HepG2 (cell line): ENCODE data around the gene TBC1D16. TPM values are rescaled to one million over a fixed set of nuclear protein-coding genes. Genes with fewer than 3 reads are reported as not detected.

ENCODE experiments used
- ATAC-seq: fragments of 200-7000 bp; cut with Tn5 transposase; 3 replicates; pipeline ENCODE4 v1.9.1; 2020; ENCODE audit warnings: mild to moderate bottlenecking, moderate library complexity
- BruUV-seq: library from RNA; stranded (reverse); fragments of 400-500 nt; replicated peaks from 2 replicates; lab custom pipeline; 2021; lab: Mats Ljungman, UMichigan
- CTCF ChIA-PET: fragments of 300-600 bp; formaldehyde crosslinking; extraction: SDS; loops from one replicate; lab custom pipeline; 2021; ENCODE audit warnings: low total read pairs, inconsistent platforms, low intra/inter-chr PET ratio; lab: Yijun Ruan, JAX
- POLR2A ChIA-PET: fragments of 350-600 bp; sonication (Branson Sonifier 250); formaldehyde crosslinking; loops from one replicate; lab custom pipeline; 2020; ENCODE audit warnings: antibody characterized with exemption, inconsistent platforms; lab: Yijun Ruan, JAX
- DNase-seq: peaks from one replicate; pipeline ENCODE4 v3.0.0-alpha.2; 2015; ENCODE audit warnings: low spot score
- FAIRE-seq: peaks from 3 replicates; lab custom pipeline; 2011; peaks lifted over from hg19 to GRCh38; lab: Jason Lieb, UNC
- H2AFZ ChIP-seq: one replicate; pipeline ENCODE4 v1.6.1; 2011; ENCODE audit warnings: low read length, inconsistent platforms
- H3K27ac ChIP-seq: fragments of 300-600 bp; 3 replicates; pipeline ENCODE4 v1.8.0; 2011; ENCODE audit warnings: mixed run types, mild to moderate bottlenecking, mixed read lengths, low read length, inconsistent platforms; ENCODE audit not compliant: insufficient read depth; ENCODE audit errors: extremely low read length
- H3K27me3 ChIP-seq, 2 experiments: fragments of 200-600 bp in 1 of 2; 2 replicates in 1 of 2; 3 replicates in 1 of 2; pipeline versions ENCODE4 v1.6.0 to v1.8.0; 2011; ENCODE audit warnings: low read length in 2 of 2, mild to moderate bottlenecking in 2 of 2, moderate library complexity in 2 of 2, inconsistent platforms in 1 of 2; ENCODE audit not compliant: insufficient read depth in 2 of 2, control insufficient read depth in 1 of 2
- H3K36me3 ChIP-seq, 2 experiments: fragments of 200-600 bp in 1 of 2; replicated peaks in 1 of 2; 2 replicates in 1 of 2; 3 replicates in 1 of 2; pipeline versions ENCODE4 v1.5.1 to v1.8.0; 2011; ENCODE audit warnings: low read length in 2 of 2, inconsistent platforms in 1 of 2; ENCODE audit not compliant: insufficient read depth in 2 of 2, control insufficient read depth in 1 of 2
- H3K4me1 ChIP-seq: 2 replicates; pipeline ENCODE4 v1.5.1; 2012; ENCODE audit warnings: low read length, inconsistent platforms; ENCODE audit not compliant: insufficient read depth
- H3K4me2 ChIP-seq: 2 replicates; pipeline ENCODE4 v1.6.0; 2011; ENCODE audit warnings: low read depth, low read length, inconsistent platforms
- H3K4me3 ChIP-seq, 3 experiments: fragments of 200-600 bp in 1 of 3; sonication (generic), shearing (Covaris generic) in 1 of 3; replicated peaks in 1 of 3; 2 replicates each; pipeline ENCODE4 v1.5.1; 2011 to 2016; ENCODE audit warnings: low read length in 3 of 3, inconsistent platforms in 2 of 3, low read depth in 2 of 3, mild to moderate bottlenecking in 2 of 3, control low read depth in 1 of 3, mixed read lengths in 1 of 3; ENCODE audit not compliant: insufficient read depth in 1 of 3
- H3K79me2 ChIP-seq: one replicate; pipeline ENCODE4 v1.6.1; 2011; ENCODE audit warnings: low read length, inconsistent platforms; ENCODE audit not compliant: insufficient read depth
- H3K9ac ChIP-seq: 2 replicates; pipeline ENCODE4 v1.6.0; 2011; ENCODE audit warnings: mild to moderate bottlenecking, low read depth, low read length, inconsistent platforms; ENCODE audit not compliant: insufficient read depth
- H3K9me3 ChIP-seq: 2 replicates; pipeline ENCODE4 v1.5.1; 2012; ENCODE audit warnings: mild to moderate bottlenecking, low read length
- H4K20me1 ChIP-seq: 2 replicates; pipeline ENCODE4 v1.6.0; 2011; ENCODE audit warnings: inconsistent platforms, mild to moderate bottlenecking, low read length, moderate library complexity; ENCODE audit not compliant: insufficient read depth
- E2F5 ChIP-seq: sonication (generic); formaldehyde crosslinking; conservative IDR thresholded peaks from 2 replicates; pipeline ENCODE4 v1.4.0; 2020; ENCODE audit warnings: missing genetic modification reagents
- MEF2D ChIP-seq: sonication (generic); formaldehyde crosslinking; IDR thresholded peaks from 2 replicates; pipeline ENCODE4 v1.5.1; 2020; ENCODE audit warnings: mild to moderate bottlenecking, missing genetic modification reagents
- NCOA1 ChIP-seq: sonication (generic); formaldehyde crosslinking; IDR thresholded peaks from 2 replicates; pipeline ENCODE4 v1.9.0; 2021; ENCODE audit warnings: missing genetic modification reagents
- NFE2 ChIP-seq: sonication (generic); formaldehyde crosslinking; IDR thresholded peaks from 2 replicates; pipeline ENCODE4 v1.4.0; 2020; ENCODE audit warnings: missing genetic modification reagents
- SAFB2 ChIP-seq: sonication (generic); formaldehyde crosslinking; IDR thresholded peaks from 2 replicates; pipeline ENCODE4 v1.5.1; 2020; ENCODE audit warnings: missing genetic modification reagents, low read depth, mild to moderate bottlenecking, borderline replicate concordance
- SOX5 ChIP-seq: IDR thresholded peaks from 2 replicates; pipeline ENCODE4 v1.6.1; 2016; ENCODE audit warnings: borderline replicate concordance
- TOPORS ChIP-seq: sonication (generic); formaldehyde crosslinking; IDR thresholded peaks from 2 replicates; pipeline ENCODE4 v1.8.0; 2023; ENCODE audit warnings: mild to moderate bottlenecking, missing genetic modification reagents
- ZHX1 ChIP-seq: sonication (generic); formaldehyde crosslinking; IDR thresholded peaks from 2 replicates; pipeline ENCODE4 v1.8.1; 2022; ENCODE audit warnings: low read depth, mild to moderate bottlenecking, missing genetic modification reagents
- ZNF333 ChIP-seq: sonication (generic); formaldehyde crosslinking; IDR thresholded peaks from 2 replicates; pipeline ENCODE4 v1.4.0; 2020; ENCODE audit warnings: mild to moderate bottlenecking, missing genetic modification reagents, borderline replicate concordance
- ZNF343 ChIP-seq: sonication (generic); formaldehyde crosslinking; IDR thresholded peaks from 2 replicates; pipeline ENCODE4 v1.4.0; 2020; ENCODE audit warnings: mild to moderate bottlenecking, missing genetic modification reagents
- ZNF414 ChIP-seq: sonication (generic); formaldehyde crosslinking; IDR thresholded peaks from 2 replicates; pipeline ENCODE4 v1.5.0; 2020; ENCODE audit warnings: missing genetic modification reagents
- ZNF775 ChIP-seq: sonication (generic); formaldehyde crosslinking; IDR thresholded peaks from 2 replicates; pipeline ENCODE4 v1.4.0; 2020; ENCODE audit warnings: missing genetic modification reagents, mild to moderate bottlenecking, moderate library complexity, borderline replicate concordance
- WGBS: methylation state at CpG from one replicate; pipeline ENCODE4 v1.1.6; 2017; ENCODE audit warnings: low lambda C conversion rate; 5-methylcytosine and 5-hydroxymethylcytosine counted together
- in situ Hi-C: cut with HindIII; loops from 2 replicates; pipeline ENCODE4 v1.10.0; 2017; ENCODE audit warnings: low pct_unique_long_range_greater_than_20kb; ENCODE audit not compliant: extremely low pct_ligation_motif_present
- intact Hi-C: fragments of 100-400 bp; cut with micrococcal nuclease; formaldehyde crosslinking; loops from one replicate; pipeline ENCODE4 v1.10.0; 2022; ENCODE audit not compliant: unreplicated experiment
- polyA plus RNA-seq, 8 experiments: library from polyadenylated mRNA; depleted of rRNA in 3 of 8; stranded (reverse) in 7 of 8; unstranded in 1 of 8; fragments of >200 nt; fragmentation: Illumina TruSeq in 4 of 8; extraction: Trizol in 4 of 8; gene quantifications; 2 replicates each; pipeline versions ENCODE4 v1.2.1 to v1.2.3, GENCODE V29; 2011 to 2016; ENCODE audit warnings: low read depth in 4 of 8, missing spikeins in 1 of 8, mixed read lengths in 1 of 8; ENCODE audit not compliant: insufficient read depth in 1 of 8
- total RNA-seq, 5 experiments: library from RNA; depleted of rRNA; stranded (reverse); fragments of >200 nt; fragmentation: Illumina TruSeq; extraction: Trizol; gene quantifications; 2 replicates each; pipeline ENCODE4 v1.2.3, GENCODE V29; 2016; ENCODE audit warnings: low read depth in 1 of 5

Gene TBC1D16
- total and polyA plus RNA-seq, 2 of the 13 experiments (the other 11 are each of a cell fraction or from before 2014, with no cell fraction given) = 14.9 to 24.9 TPM

- DNase-seq (no peak), FAIRE-seq (no peak), ATAC-seq (no peak; the same call in 2 of the 3 replicates)
- H3K79me2 ChIP-seq = no peaks in the 10 kb centered on the region
- WGBS = 96% methylated on average over 21 of the region's 21 CpGs
- no peaks in the 10 kb centered on the region for H4K20me1 ChIP-seq
- no TSS peak for BruUV-seq
- ChIA-PET CTCF (no interaction called here), POLR2A (no interaction called here)
- no peak overlapping the region for H2AFZ ChIP-seq
- H3K27me3 ChIP-seq = no peaks in the 10 kb centered on the region
- no peaks in the 10 kb centered on the region for H3K9me3 ChIP-seq
- no peak for TF ChIP-seq ZNF775 (CRISPR knock-in tag)
- no peak for TF ChIP-seq NCOA1 (CRISPR knock-in tag)
- TF ChIP-seq ZNF343 (CRISPR knock-in tag) = no peak
- TF ChIP-seq SAFB2 = no peak
- no peak for TF ChIP-seq NFE2
- no peak for TF ChIP-seq SOX5
- no peak for TF ChIP-seq ZHX1
- TF ChIP-seq ZNF333 (CRISPR knock-in tag) = no peak
- no peak for TF ChIP-seq TOPORS
- TF ChIP-seq ZNF414 (CRISPR knock-in tag) = no peak
- no peak for TF ChIP-seq E2F5 (CRISPR knock-in tag)
- no peak for TF ChIP-seq MEF2D (CRISPR knock-in tag)
- no peak overlapping the region for H3K27ac ChIP-seq
- H3K4me1 ChIP-seq = peaks cover 8% of the 10 kb centered on the region
- H3K4me2 ChIP-seq = no peak overlapping the region
- H3K36me3 ChIP-seq = no peaks in the 10 kb centered on the region; a peak in 1 of 5 replicates
- H3K4me3 ChIP-seq = no peak overlapping the region
- in situ Hi-C loops = no loop called here
- H3K9ac ChIP-seq = no peak overlapping the region
- intact Hi-C loops = no loop called here
Observed at GRCh38 chr17:80049986-80050385, 14.3 kb upstream of the TBC1D16 start.
